Endothelial cell of umbilical vein (primary cell): ENCODE measurements around the gene ADNP. TPM values are rescaled to one million over a fixed set of nuclear protein-coding genes. Genes with fewer than 3 reads are reported as not detected.

Experiments
- BruUV-seq: library from RNA; stranded (reverse); fragments of 400-500 nt; replicated peaks from 2 replicates; lab custom pipeline; 2021; lab: Mats Ljungman, UMichigan
- CTCF ChIA-PET: fragments of 300-600, 350-600 bp; sonication (Branson Sonifier 250); formaldehyde crosslinking; loops from one replicate; lab custom pipeline; 2021; ENCODE audit warnings: antibody characterized with exemption, inconsistent platforms; lab: Charles Lee
- POLR2A ChIA-PET: fragments of 300-600, 350-600 bp; sonication (Branson Sonifier 250); formaldehyde crosslinking; loops from one replicate; lab custom pipeline; 2021; ENCODE audit warnings: antibody characterized with exemption, inconsistent platforms; lab: Charles Lee
- DNase-seq: peaks from one replicate; pipeline ENCODE4 v3.0.0-alpha.2; 2011; ENCODE audit warnings: low read depth, low spot score
- FAIRE-seq: peaks from 2 replicates; lab custom pipeline; 2011; peaks lifted over from hg19 to GRCh38; lab: Jason Lieb, UNC
- H2AFZ ChIP-seq: 2 replicates; pipeline ENCODE4 v1.6.0; 2012; ENCODE audit warnings: low read depth, low read length, control low read depth, inconsistent platforms
- H3K27ac ChIP-seq: 2 replicates; pipeline ENCODE4 v1.5.1; 2011; ENCODE audit warnings: low read depth, mild to moderate bottlenecking, control low read depth, low read length, moderate library complexity; ENCODE audit not compliant: insufficient read depth
- H3K27me3 ChIP-seq, 2 experiments: 2 replicates each; pipeline versions ENCODE4 v1.6.0 to v1.6.1; 2011; ENCODE audit warnings: low read length in 2 of 2, mixed read lengths in 1 of 2; ENCODE audit not compliant: control insufficient read depth in 2 of 2, insufficient read depth in 2 of 2
- H3K36me3 ChIP-seq, 2 experiments: 2 replicates in 1 of 2; 3 replicates in 1 of 2; pipeline ENCODE4 v1.5.1; 2011; ENCODE audit warnings: low read length in 2 of 2, mild to moderate bottlenecking in 1 of 2, moderate library complexity in 1 of 2; ENCODE audit not compliant: control insufficient read depth in 2 of 2, insufficient read depth in 2 of 2; ENCODE audit errors: extremely low read depth in 1 of 2
- H3K4me1 ChIP-seq: 3 replicates; pipeline ENCODE4 v1.5.1; 2011; ENCODE audit warnings: mild to moderate bottlenecking, low read length; ENCODE audit not compliant: control insufficient read depth, insufficient read depth; ENCODE audit errors: extremely low read depth
- H3K4me2 ChIP-seq: 2 replicates; pipeline ENCODE4 v1.6.1; 2011; ENCODE audit warnings: low read length, control low read depth, mixed read lengths; ENCODE audit not compliant: insufficient read depth
- H3K4me3 ChIP-seq, 3 experiments: fragments of 200-600 bp in 1 of 3; sonication (generic), shearing (Covaris generic) in 1 of 3; replicated peaks in 1 of 3; 2 replicates each; pipeline ENCODE4 v1.5.1; 2011 to 2016; ENCODE audit warnings: control low read depth in 3 of 3, low read length in 3 of 3, mild to moderate bottlenecking in 2 of 3, inconsistent platforms in 1 of 3, low read depth in 1 of 3, moderate library complexity in 1 of 3; ENCODE audit not compliant: insufficient read depth in 1 of 3
- H3K79me2 ChIP-seq: 2 replicates; pipeline ENCODE4 v1.6.0; 2012; ENCODE audit warnings: low read length, inconsistent platforms; ENCODE audit not compliant: control insufficient read depth, insufficient read depth
- H3K9ac ChIP-seq: replicated peaks from 2 replicates; pipeline ENCODE3; 2011; ENCODE audit warnings: low read length, control low read depth; ENCODE audit not compliant: insufficient read depth; ENCODE audit errors: extremely low read depth
- H3K9me1 ChIP-seq: replicated peaks from 3 replicates; pipeline ENCODE4 v1.6.0; 2011; ENCODE audit warnings: mild to moderate bottlenecking, low read length; ENCODE audit not compliant: control insufficient read depth, insufficient read depth; ENCODE audit errors: extremely low read depth
- H3K9me3 ChIP-seq: replicated peaks from 2 replicates; pipeline ENCODE4 v1.5.1; 2012; ENCODE audit warnings: low read length, inconsistent platforms; ENCODE audit not compliant: control insufficient read depth, insufficient read depth
- H4K20me1 ChIP-seq: replicated peaks from 2 replicates; pipeline ENCODE3; 2011; ENCODE audit warnings: mild to moderate bottlenecking, low read length; ENCODE audit not compliant: control insufficient read depth, insufficient read depth; ENCODE audit errors: extremely low read depth
- CTCF ChIP-seq, 2 donors: IDR thresholded peaks; 1 replicate in 1 of 2; 2 replicates in 1 of 2; pipeline ENCODE4 v1.5.1; 2011; ENCODE audit warnings: low read length in 2 of 2, mild to moderate bottlenecking in 2 of 2, moderate library complexity in 2 of 2, control low read depth in 1 of 2, inconsistent platforms in 1 of 2, low read depth in 1 of 2; ENCODE audit not compliant: insufficient read depth in 1 of 2; ENCODE audit errors: extremely low read depth in 1 of 2
- EZH2 ChIP-seq: IDR thresholded peaks from 2 replicates; pipeline ENCODE4 v1.6.1; 2012; ENCODE audit warnings: borderline replicate concordance, low read depth, mild to moderate bottlenecking, moderate library complexity, low read length, inconsistent platforms; ENCODE audit not compliant: severe bottlenecking
- FOS ChIP-seq: IDR thresholded peaks from 2 replicates; pipeline ENCODE4 v1.6.1; 2011; ENCODE audit warnings: mild to moderate bottlenecking, low read length, moderate library complexity, borderline replicate concordance; ENCODE audit not compliant: insufficient read depth
- GATA2 ChIP-seq: IDR thresholded peaks from 2 replicates; pipeline ENCODE4 v1.7.0; 2011; ENCODE audit warnings: low read depth, mild to moderate bottlenecking, moderate library complexity, mixed read lengths, low read length; ENCODE audit not compliant: insufficient read length, insufficient read depth
- JUN ChIP-seq: IDR thresholded peaks from 2 replicates; pipeline ENCODE4 v1.6.1; 2011; ENCODE audit warnings: borderline replicate concordance, low read depth; ENCODE audit not compliant: insufficient read length, insufficient read depth
- MAX ChIP-seq: IDR thresholded peaks from 2 replicates; pipeline ENCODE4 v1.6.1; 2011; ENCODE audit not compliant: insufficient read depth, insufficient read length
- MYC ChIP-seq: IDR thresholded peaks from one replicate; pipeline ENCODE4 v1.6.1; 2011; ENCODE audit warnings: mild to moderate bottlenecking, low read depth, low read length
- POLR2A ChIP-seq: IDR thresholded peaks from 2 replicates; pipeline ENCODE4 v1.6.1; 2012; ENCODE audit warnings: low read depth, mild to moderate bottlenecking, control low read depth, low read length
- POLR2AphosphoS5 ChIP-seq: IDR thresholded peaks from 2 replicates; pipeline ENCODE4 v1.6.1; 2012; ENCODE audit warnings: low read depth, mild to moderate bottlenecking, control low read depth, low read length, moderate library complexity; ENCODE audit not compliant: insufficient read depth
- dilution Hi-C: fragments of 300-500 bp; cut with MboI; formaldehyde crosslinking; loops from one replicate; pipeline ENCODE4 v1.15.0; 2019; ENCODE audit warnings: low sequenced_read_pairs; ENCODE audit not compliant: extremely low pct_ligation_motif_present
- intact Hi-C: fragments of 100-400 bp; cut with micrococcal nuclease; formaldehyde crosslinking; loops from one replicate; pipeline ENCODE4 v1.10.0; 2022
- polyA plus RNA-seq, 4 experiments: library from polyadenylated mRNA; depleted of rRNA in 3 of 4; stranded (reverse) in 3 of 4; unstranded in 1 of 4; fragments of >200 nt; gene quantifications; 2 replicates each; pipeline versions ENCODE4 v1.2.1 to v1.2.3, GENCODE V29; 2011 to 2012; ENCODE audit warnings: missing spikeins in 1 of 4
- total RNA-seq: library from RNA; stranded (reverse); gene quantifications from 2 replicates; pipeline ENCODE4 v1.2.3, GENCODE V29; 2021

Gene ADNP
- total and polyA plus RNA-seq, 2 donors (not counting 3 experiments of a cell fraction or from before 2014, with no cell fraction given): 17.8 to 66.0 TPM

- Histone ChIP-seq H3K27me3 (no peaks in the 10 kb centered on the region), H3K4me1 (no peaks in the 10 kb centered on the region), H3K36me3 (no peaks in the 10 kb centered on the region), H3K9me3 (no peaks in the 10 kb centered on the region), H3K27ac (no peak overlapping the region), H3K9ac (no peak overlapping the region), H3K79me2 (no peaks in the 10 kb centered on the region), H3K4me3 (no peak overlapping the region), H3K9me1 (no peaks in the 10 kb centered on the region), H3K4me2 (no peak overlapping the region), H2AFZ (no peak overlapping the region), H4K20me1 (no peaks in the 10 kb centered on the region)
- intact Hi-C loops: no loop called here
- POLR2A ChIA-PET: no interaction called here
- DNase-seq: no peak
- dilution Hi-C loops: no loop called here
- no TSS peak for BruUV-seq
- no peak for TF ChIP-seq EZH2
- no peak for TF ChIP-seq JUN
- TF ChIP-seq POLR2AphosphoS5: no peak
- TF ChIP-seq POLR2A: no peak
- no peak for TF ChIP-seq GATA2
- no peak for TF ChIP-seq MYC
- TF ChIP-seq MAX: no peak
- no peak for TF ChIP-seq CTCF (IDR thresholded peaks at IDR 0.05; ENCODE audit: extremely low read depth in 1 of 2, insufficient read depth in 1 of 2, low read depth in 1 of 2, low read length in 2 of 2)
- no peak for TF ChIP-seq FOS
- FAIRE-seq: no peak
- CTCF ChIA-PET: interaction anchor here (1.5 kb wide), 1 partner anchor 124 kb away, joined by 3 read pairs; no protein-coding TSS in a partner anchor
These were observed 57.7 kb downstream of the ADNP start for GRCh38 chr20:50873585-50873984.
